SU-DHL-6 (cell line): Measurements from ENCODE around the gene CRIP2.

Source experiments
- CTCF ChIP-seq: fragments of 200-600 bp; sonication (generic); IDR thresholded peaks from one replicate; pipeline ENCODE4 v1.5.1; 2017; ENCODE audit warnings: antibody characterized with exemption, mild to moderate bottlenecking, low read length, moderate library complexity; ENCODE audit not compliant: insufficient read depth, poor library complexity, severe bottlenecking
- EZH2phosphoT487 ChIP-seq: fragments of 200-600 bp; sonication (generic), shearing (Covaris generic); conservative IDR thresholded peaks from 2 replicates; pipeline ENCODE4 v1.6.1; 2018; ENCODE audit warnings: mild to moderate bottlenecking, antibody characterized with exemption, low read length, moderate library complexity, mixed read lengths

GRCh38 chr14:105464501-105464900 lies 10.1 kb upstream of the CRIP2 start:
- TF ChIP-seq CTCF = no peak
- no peak for TF ChIP-seq EZH2phosphoT487
